ENCODE data around the gene LRP6.

DNA sequence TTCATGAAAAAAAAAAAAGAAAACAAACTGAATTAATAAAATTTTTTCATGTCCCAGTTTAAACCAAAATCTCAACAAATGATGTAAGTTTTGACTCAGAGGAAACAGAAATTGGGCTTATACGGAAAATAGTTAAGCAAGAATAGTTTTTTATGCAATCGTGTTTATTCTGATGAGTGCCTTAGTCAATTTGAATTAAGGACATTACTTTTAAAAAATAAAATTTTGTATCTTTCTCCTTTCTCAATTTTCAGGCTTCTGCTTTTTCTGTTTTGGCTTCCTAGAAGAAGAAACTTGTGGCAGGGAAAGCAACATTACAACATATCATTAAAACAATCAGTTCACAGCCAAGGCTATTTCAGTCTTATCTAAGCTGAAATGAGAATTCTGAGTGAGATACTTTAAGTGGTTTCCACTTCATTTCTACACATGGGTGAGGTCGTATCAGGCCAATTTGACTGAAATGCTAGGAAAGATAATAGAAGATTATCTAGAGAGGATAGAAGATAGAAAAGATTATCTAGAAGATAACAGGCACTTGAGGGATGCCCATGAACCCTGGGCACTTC lies 143.7 kb downstream of the LRP6 start:
- TF ChIP-seq CTCF (IDR thresholded peaks at IDR 0.05 in 2 of 3, conservative IDR thresholded peaks at IDR 0.05 in 1 of 3; ENCODE audit: borderline replicate concordance in 1 of 3, insufficient read depth in 1 of 3, low read depth in 2 of 3, low read length in 2 of 3): no peak
- no peak for TF ChIP-seq POLR2A (IDR thresholded peaks at IDR 0.05; ENCODE audit: borderline replicate concordance, extremely low read depth, insufficient read depth, insufficient read length)

All from HCT116 (cell line).